NB4 (cell line): ENCODE measurements around the gene RPL23.

Source experiments
- CTCF ChIP-seq: IDR thresholded peaks from one replicate; pipeline ENCODE4 v1.5.1; 2012; ENCODE audit warnings: low read depth, low read length
- MAX ChIP-seq: IDR thresholded peaks from 2 replicates; pipeline ENCODE4 v1.6.1; 2011; ENCODE audit warnings: low read depth, low read length
- MYC ChIP-seq: IDR thresholded peaks from 2 replicates; pipeline ENCODE4 v1.6.1; 2011; ENCODE audit warnings: low read depth, low read length
- POLR2A ChIP-seq: IDR thresholded peaks from 2 replicates; pipeline ENCODE4 v1.6.1; 2011; ENCODE audit warnings: mild to moderate bottlenecking; ENCODE audit not compliant: insufficient read length; ENCODE audit errors: extremely low read depth

GRCh38 chr17:38798614-38799500, 54.7 kb downstream of the RPL23 start:
- TF ChIP-seq MYC: no peak; the same call in 1 of the 2 replicates
- TF ChIP-seq CTCF: no peak
- no peak for TF ChIP-seq POLR2A
- peak; percentile 29; the same call in 1 of the 2 replicates for TF ChIP-seq MAX
